NCI-H1694 (cell line): ENCODE data around the gene SOS1.
"Not testable (repeated sequence)": the region's sequence is repeated elsewhere in the genome, so short reads cannot be mapped to it uniquely, and the experiment has no call there.

Experiments
- DNase-seq: peaks from one replicate; lab custom pipeline; 2025; lab: John Stamatoyannopoulos, UW

The SOS1 gene

DNA sequence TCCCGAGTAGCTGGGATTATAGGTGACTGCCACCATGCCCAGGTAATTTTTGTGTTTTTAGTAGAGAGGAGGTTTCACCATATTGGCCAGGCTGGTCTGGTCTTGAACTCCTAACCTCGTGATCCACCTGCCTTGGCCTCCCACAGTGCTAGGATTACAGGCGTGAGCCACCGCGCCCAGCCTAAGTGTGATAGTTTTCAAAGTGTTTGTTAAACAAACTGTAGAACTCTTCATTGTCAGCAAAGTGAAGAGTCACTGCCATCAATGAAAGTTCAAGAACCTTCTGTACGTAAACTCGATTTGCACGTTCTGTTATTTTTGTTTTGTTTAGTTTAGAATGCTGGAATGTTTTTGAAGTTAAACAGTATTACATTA is 18.0 kb upstream of the SOS1 start:
- no peak for DNase-seq

DNA sequence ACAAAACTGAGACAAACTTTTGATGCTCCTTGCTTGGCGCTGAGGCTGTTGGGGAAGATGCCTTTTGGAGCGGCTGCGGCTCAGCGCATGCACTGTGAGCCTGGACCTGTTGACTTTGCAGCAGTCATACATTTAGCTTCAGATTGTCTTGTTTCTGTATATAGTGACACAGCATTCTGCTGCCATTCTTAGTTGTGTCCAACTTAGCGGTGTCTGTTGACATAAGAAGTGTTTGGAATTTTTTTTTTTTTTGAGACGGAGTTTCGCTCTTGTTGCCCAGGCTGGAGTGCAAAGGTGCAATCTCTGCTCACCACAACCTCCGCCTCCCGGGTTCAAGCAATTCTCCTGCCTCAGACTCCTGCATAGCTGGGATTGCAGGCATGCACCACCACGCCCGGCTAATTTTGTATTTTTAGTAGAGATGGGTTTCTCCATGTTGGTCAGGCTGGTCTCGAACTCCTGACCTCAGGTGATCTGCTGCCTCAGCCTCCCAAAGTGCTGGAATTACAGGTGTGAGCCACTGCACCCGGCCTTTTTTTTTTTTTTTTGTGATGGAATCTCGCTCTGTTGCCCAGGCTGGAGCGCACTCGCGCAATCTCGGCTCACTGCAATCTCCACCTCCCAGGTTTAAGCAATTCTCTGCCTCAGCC is 17.5 kb upstream of the SOS1 start:
- not testable (repeated sequence) for DNase-seq

GRCh38 chr2:39136799-39137198 is 15.9 kb upstream of the SOS1 start:
- DNase-seq = no peak

DNA sequence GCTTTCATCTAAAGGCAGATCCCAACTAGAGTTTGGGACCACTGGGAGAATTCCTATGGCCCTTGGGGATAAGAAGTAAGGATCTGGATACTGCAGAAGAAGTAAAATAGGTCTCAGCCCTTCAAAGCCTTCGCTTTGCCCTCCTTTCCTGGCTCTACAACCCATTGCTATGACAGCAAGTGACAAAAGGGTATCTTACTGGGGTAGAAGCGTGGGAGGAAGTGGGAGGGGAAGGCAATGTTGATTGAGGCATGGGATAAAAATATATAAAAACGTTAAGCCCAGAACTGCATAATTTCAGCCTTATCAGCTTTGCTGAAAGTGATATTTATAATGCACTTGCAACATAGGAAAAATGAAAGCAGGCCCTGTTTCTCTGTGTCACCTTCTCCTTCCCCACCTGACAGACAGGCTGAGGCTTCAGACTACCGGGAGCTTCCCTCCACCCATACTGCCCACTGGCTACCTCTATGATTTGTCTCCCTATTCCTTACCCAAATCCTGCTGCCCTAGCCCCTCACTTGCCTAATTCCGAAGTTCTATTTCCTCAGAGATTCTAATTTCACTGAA is 14.9 kb upstream of the SOS1 start:
- DNase-seq = no peak

DNA sequence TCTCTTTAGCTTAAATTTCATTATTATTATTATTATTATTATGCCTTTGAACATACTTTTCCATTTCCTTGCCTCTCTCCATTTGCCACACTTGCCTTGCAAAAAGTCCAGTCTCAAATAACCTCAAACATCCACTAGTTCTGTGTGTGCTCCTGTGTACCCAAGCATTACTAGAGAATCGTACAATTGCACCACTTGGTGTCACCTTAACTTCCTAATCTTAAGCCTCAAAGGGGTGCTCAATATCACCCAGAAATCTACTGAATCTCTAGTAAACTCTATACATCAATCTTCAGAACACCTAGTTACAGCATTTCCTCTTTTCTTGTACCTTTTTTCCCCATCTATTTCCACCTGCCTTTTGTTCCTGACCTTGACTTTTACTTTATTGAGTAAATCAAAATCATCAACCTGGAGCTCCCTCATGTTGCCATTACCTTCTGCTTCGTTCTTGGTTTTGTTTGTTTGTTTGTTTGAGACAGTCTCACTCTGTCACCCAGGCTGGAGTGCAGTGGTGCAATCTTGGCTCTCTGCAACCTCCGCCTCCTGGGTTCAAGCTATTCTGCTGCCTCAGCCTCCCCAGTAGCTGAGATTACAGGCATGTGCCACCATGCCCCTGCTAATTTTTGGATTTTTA is 12.5 kb upstream of the SOS1 start:
- no peak for DNase-seq

GRCh38 chr2:39128919-39129391 is 8.1 kb upstream of the SOS1 start:
- DNase-seq = no peak

DNA sequence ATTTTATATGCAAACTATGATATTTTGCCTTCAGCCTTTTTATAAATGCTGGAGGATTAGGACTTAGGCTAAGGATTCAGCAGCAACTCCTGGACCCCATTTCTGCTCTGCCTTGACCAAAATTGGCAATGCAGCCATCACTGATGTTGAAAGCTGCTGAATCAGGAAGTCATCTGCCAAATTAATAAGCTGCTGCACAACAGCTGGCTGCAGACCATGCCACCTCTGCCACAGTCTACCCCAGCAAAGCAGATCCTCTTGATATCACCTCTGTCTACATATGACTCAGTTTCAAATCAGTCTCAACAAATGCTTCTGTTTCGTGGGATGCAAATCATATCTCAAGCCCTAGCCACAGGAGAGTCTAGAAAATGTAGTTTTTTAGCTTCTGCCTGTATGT is 7.1 kb upstream of the SOS1 start:
- no peak for DNase-seq

GRCh38 chr2:39124746-39125057 is 3.9 kb upstream of the SOS1 start:
- DNase-seq = no peak

DNA sequence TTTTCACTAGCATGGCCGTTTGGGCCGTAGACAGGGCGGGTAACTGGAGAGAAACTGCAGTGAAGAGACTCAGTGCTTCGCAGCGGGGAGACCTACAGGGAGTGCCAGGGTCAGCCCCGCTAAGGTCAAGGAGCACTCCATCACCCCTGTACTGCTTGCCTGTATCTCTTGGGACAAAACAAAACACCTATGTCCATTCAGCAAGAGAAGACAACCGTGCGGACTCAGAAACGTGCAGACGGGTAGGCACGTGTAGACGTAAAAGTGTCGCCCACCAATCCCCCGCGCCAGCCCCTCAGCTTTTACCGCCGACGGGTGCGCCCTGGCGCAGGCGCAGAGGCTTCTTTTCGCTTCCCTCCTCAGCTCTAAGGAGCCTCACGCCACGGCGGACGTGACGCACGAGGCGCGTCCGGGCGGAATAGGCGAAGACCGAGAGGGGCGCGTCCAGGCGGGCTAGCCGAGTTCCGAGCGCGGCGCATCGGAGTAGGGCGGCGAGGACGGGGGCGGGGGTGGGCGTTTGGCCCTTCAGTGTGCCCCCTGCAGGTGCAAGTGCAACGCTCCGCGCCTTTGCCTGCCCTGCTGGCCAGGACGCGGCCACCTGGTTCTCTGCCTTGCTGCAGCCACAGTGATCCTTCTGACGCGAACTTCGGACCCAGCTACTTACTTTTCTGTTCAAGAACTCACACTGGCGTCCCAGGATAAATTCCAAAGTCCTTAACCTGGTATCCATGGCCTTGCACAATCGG is 3.3 kb upstream of the SOS1 start:
- DNase-seq = peak; percentile 96

GRCh38 chr2:39123436-39123999 is 2.7 kb upstream of the SOS1 start:
- no peak for DNase-seq

DNA sequence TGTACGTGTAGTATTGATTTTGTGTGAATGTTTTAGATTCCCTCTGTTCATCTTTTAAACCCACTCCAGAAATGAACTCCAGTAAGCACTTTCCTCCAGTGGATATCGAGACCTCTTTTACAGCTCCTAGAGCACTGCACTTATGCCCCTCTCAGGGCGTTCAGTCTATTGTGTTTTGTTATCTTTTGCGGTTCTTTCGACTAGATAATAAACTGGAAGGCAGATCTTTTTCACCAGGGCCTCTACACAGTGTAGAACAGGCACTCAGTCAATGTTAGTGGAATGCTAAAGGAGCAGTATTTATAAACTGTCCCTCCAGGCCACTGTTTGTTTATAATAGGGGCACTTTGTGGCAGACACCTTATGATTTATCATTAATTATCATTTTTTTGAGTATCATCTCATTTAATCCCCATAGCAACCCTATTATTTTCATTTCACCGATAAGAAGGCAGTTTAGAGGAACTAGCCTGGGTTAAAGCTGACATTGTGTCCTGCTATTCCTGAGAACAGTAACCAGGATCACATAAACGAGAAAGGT is 742 bp upstream of the SOS1 start:
- DNase-seq = no peak

DNA sequence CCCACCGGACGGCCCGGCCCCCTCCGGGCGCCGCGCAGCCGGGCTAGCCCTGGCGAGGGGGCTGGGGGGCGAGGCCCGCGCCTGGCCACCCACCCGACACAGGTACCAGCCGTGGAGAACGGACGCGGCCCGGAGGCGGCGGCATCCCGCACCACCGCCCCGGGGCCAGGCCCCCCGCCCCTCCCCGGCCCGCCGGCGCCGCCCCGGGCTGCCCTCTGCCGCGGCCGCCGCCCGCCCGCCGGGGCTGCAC is 405 bp downstream of the SOS1 start:
- DNase-seq = no peak

DNA sequence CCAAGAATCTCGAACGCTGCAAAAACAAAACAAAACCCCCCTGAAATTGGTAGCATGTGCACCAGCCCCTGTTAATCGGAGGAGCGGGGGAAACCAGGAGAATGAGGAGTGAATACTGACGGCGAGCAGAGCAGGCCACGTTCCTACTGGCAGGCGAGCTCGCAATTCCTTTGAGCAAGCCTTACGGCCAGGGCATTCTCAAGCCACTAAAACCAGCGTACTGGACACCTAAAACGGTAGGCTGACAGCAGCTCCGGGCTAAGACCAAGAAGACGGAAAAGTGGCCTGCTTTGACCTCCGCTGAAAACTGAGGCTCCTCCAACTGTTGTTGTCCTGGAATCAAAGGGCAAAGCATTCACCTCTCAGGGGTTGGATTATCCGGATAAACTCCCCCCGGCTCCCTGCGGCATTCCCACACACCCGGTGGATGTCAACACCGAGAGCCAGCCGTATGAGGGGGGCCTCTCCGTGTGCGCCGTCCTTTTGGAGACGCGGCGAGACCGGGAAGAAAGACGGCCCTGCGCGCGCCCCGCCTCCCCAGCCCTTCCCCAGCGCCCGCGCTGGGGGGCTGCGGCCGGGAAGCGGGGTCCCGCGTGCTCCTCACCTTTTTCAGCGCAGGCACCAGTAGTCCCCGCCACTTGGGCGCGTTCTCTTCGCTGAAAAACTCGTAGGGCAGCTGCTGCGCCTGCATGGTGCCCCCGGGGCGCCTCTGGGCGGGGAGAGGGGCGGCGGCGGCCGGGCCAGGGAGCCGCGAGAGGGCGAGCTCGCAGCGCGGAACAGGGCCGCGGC is 925 bp downstream of the SOS1 start:
- no peak for DNase-seq

GRCh38 chr2:39118786-39119499 is 1.9 kb downstream of the SOS1 start:
- DNase-seq = no peak

DNA sequence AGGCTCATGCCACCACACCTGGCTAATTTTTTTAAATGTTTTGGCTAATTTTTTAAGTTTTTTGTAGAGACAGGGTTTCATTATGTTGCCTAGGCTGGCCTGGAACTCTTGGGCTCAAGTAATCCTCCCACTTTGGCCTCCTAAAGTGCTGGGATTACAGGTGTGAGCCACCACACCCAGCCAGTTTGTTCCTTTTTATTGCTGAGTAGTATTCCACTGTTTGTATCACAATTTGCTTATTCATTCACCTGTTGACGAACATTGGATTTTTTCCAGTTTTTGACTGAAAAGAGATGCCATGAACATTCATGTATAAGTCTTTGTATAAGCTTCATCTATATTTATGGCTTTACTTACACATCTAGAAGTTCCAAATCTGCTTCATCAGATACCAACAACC is 5.3 kb downstream of the SOS1 start:
- no peak for DNase-seq

DNA sequence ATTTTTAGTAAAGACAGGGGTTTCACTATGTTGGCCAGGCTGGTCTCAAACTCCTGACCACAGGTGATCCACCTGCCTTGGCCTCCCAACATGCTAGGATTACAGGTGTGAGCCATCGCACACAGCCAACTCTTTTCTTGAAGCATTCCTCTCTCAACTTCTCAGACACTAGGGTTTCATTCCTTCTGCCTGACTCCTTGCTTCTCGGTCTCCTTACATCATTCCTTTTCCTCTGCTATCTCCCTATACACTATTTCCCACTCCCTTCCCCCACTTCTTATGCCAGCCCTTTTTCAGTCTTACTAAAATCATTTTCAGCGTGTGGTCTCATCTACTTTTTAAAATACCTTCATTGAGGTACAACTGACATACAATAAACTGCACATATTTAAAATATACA is 6.1 kb downstream of the SOS1 start:
- DNase-seq = no peak

DNA sequence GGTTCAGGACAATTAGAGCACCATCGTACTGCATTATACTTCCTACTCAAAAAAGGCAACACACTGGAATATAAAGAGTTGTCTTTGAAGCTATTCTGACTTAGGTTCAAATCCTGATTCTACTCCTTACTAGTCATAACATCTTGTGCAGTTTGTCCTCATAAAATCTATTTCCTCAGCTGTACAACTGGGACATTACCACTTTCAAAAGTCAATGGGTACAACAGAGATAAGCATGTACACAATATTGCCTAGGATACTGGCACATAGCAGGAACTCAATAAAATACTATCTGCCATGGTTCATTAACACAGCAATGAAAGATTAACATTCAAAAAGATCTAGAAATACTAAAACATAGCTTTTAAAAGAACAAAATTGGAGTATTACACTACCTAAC is 11.3 kb downstream of the SOS1 start:
- no peak for DNase-seq

DNA sequence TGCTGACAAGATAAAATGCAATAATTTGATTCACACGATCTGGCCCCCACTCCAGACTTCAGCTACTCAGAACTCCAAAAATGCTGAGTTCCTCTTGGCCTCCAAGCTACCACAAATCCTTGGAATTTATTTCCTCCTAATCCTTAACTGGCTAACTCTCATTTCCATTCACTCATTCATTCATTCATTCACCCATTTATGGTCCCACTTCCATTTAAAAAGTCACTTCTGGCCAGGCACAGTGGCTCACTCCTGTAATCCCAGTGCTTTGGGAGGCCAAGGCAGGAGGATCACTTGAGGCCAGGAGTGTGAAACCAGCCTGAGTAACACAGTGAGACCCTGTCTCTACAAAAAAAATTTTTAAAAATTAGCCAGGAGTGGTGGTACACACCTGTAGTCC is 12.5 kb downstream of the SOS1 start:
- DNase-seq = no peak

DNA sequence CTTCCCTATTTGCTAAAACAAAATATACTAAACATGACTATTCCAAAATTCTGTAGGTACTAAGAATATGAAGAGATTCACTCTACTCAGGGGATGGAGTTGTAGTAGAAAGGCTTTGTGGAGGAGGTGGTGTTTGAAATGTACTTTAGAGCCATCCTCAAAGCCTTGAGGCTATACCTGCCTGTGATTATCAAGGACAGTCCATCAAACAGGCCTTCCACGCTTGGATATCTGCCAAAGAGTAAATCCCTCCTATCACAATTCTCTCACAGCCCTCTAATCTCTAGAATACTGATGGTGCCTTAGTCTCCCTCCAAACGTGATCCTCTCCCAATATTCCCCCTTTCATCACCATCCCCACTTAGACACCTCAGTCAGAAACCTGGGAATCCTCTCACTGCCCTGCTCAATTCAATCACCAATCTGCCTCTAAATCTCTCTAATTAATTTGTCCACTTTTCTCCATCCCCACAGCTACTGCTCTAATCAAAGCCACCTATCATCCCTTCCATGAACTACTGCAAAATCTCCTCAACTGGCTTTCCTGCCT is 13.1 kb downstream of the SOS1 start:
- DNase-seq = no peak

DNA sequence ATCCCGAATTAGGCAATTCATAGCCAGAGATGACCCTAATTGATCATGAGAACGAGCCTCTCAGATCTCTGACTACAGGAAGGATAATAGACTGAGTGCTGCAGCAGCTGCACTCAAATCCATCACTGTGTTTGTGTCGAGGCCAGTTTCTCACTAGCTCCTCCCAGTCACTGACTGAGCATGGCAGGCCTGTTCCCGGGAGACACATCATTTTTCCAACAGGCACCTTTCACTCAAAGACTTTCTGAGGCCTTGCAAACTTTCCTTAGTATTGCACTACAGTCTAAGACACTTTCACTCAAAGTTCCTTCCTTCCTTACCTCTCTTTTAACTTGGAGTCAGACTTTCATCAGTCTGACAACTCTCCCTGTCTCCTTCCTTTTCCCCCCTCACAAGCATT is 13.7 kb downstream of the SOS1 start:
- peak; percentile 27 for DNase-seq
